HEK293 (cell line): Measurements from ENCODE around the gene AFG3L2.

Experiments
- CTCF ChIA-PET: fragments of 350-600 bp; formaldehyde crosslinking; extraction: SDS; loops from one replicate; lab custom pipeline; 2021; ENCODE audit warnings: antibody characterized with exemption; lab: Yijun Ruan, JAX
- POLR2A ChIA-PET: fragments of 300-600 bp; formaldehyde crosslinking; extraction: SDS; loops from one replicate; lab custom pipeline; 2020; ENCODE audit warnings: antibody characterized with exemption, inconsistent platforms; lab: Yijun Ruan, JAX
- H3K27ac ChIP-seq: fragments of 200-500 bp; sonication (Bioruptor generic); 2 replicates; pipeline ENCODE4 v1.5.1; 2014; ENCODE audit warnings: low read depth, low read length, control low read depth, inconsistent platforms; ENCODE audit errors: extremely low read depth
- H3K36me3 ChIP-seq, 2 experiments: fragments of 200-500 bp in 1 of 2; sonication (Bioruptor generic) in 1 of 2; 1 replicate in 1 of 2; 2 replicates in 1 of 2; pipeline ENCODE4 v1.5.1; 2014 to 2017; ENCODE audit warnings: inconsistent platforms in 2 of 2, low read length in 2 of 2; ENCODE audit not compliant: control insufficient read depth in 2 of 2, insufficient read depth in 1 of 2
- H3K4me1 ChIP-seq: fragments of 200-500 bp; sonication (Bioruptor generic); 2 replicates; pipeline ENCODE4 v1.5.1; 2014; ENCODE audit warnings: mild to moderate bottlenecking, low read length, inconsistent platforms; ENCODE audit not compliant: control insufficient read depth, insufficient read depth
- H3K4me3 ChIP-seq: 2 replicates; pipeline ENCODE4 v1.5.1; 2011; ENCODE audit warnings: low read depth, mild to moderate bottlenecking, control low read depth, low read length, moderate library complexity
- H3K9me3 ChIP-seq: fragments of 200-500 bp; sonication (Bioruptor generic); 2 replicates; pipeline ENCODE4 v1.5.1; 2014; ENCODE audit warnings: low read depth, low read length, inconsistent platforms; ENCODE audit not compliant: control insufficient read depth, insufficient read depth
- GLI4 ChIP-seq: fragments of 450-650 bp; formaldehyde crosslinking; IDR thresholded peaks from 2 replicates; pipeline ENCODE4 v1.5.1; 2016; ENCODE audit warnings: missing biosample characterization, missing genetic modification characterization
- GLIS1 ChIP-seq: fragments of 450-650 bp; formaldehyde crosslinking; IDR thresholded peaks from 2 replicates; pipeline ENCODE4 v1.5.1; 2016; ENCODE audit warnings: missing biosample characterization, missing genetic modification characterization
- KLF8 ChIP-seq: fragments of 450-650 bp; formaldehyde crosslinking; IDR thresholded peaks from 2 replicates; pipeline ENCODE4 v1.5.1; 2016; ENCODE audit warnings: missing biosample characterization, missing genetic modification characterization
- ZIC2 ChIP-seq: fragments of 450-650 bp; formaldehyde crosslinking; IDR thresholded peaks from 2 replicates; pipeline ENCODE4 v1.5.1; 2016; ENCODE audit warnings: missing biosample characterization, missing genetic modification characterization
- ZNF157 ChIP-seq: fragments of 450-650 bp; formaldehyde crosslinking; IDR thresholded peaks from 2 replicates; pipeline ENCODE4 v1.5.1; 2016; ENCODE audit warnings: missing biosample characterization, missing genetic modification characterization
- ZNF202 ChIP-seq: fragments of 450-650 bp; formaldehyde crosslinking; IDR thresholded peaks from 2 replicates; pipeline ENCODE4 v1.5.1; 2016; ENCODE audit warnings: missing biosample characterization, missing genetic modification characterization, borderline replicate concordance
- ZNF302 ChIP-seq: fragments of 450-650 bp; formaldehyde crosslinking; IDR thresholded peaks from 2 replicates; pipeline ENCODE4 v1.5.1; 2016; ENCODE audit warnings: missing biosample characterization, missing genetic modification characterization, low read depth
- ZNF366 ChIP-seq: fragments of 450-650 bp; formaldehyde crosslinking; conservative IDR thresholded peaks from 2 replicates; pipeline ENCODE4 v1.5.1; 2016; ENCODE audit warnings: missing biosample characterization, missing genetic modification characterization
- ZNF776 ChIP-seq: fragments of 450-650 bp; formaldehyde crosslinking; IDR thresholded peaks from 2 replicates; pipeline ENCODE4 v1.5.0; 2017; ENCODE audit warnings: missing biosample characterization, missing genetic modification characterization, borderline replicate concordance
- ZNF791 ChIP-seq: fragments of 450-650 bp; formaldehyde crosslinking; IDR thresholded peaks from 2 replicates; pipeline ENCODE4 v1.5.1; 2016; ENCODE audit warnings: missing biosample characterization, missing genetic modification characterization
- ZNF837 ChIP-seq: fragments of 450-650 bp; formaldehyde crosslinking; IDR thresholded peaks from 2 replicates; pipeline ENCODE4 v1.5.1; 2016; ENCODE audit warnings: missing biosample characterization, missing genetic modification characterization
- TF ChIP-seq, protein P1 (sequence below): fragments of 450-650 bp; formaldehyde crosslinking; IDR thresholded peaks from 2 replicates; pipeline ENCODE4 v1.5.1; 2016; ENCODE audit warnings: missing biosample characterization, missing genetic modification characterization
- TF ChIP-seq, protein P2 (sequence below): fragments of 450-650 bp; formaldehyde crosslinking; IDR thresholded peaks from 2 replicates; pipeline ENCODE4 v1.5.1; 2016; ENCODE audit warnings: missing biosample characterization, missing genetic modification characterization
- TF ChIP-seq, protein P3 (sequence below): fragments of 450-650 bp; formaldehyde crosslinking; IDR thresholded peaks from 2 replicates; pipeline ENCODE4 v1.5.1; 2017; ENCODE audit warnings: missing biosample characterization, missing genetic modification characterization
- TF ChIP-seq, protein P4 (sequence below): fragments of 450-650 bp; formaldehyde crosslinking; IDR thresholded peaks from 2 replicates; pipeline ENCODE4 v1.5.1; 2017; ENCODE audit warnings: missing biosample characterization, missing genetic modification characterization
- TF ChIP-seq, protein P5 (sequence below): fragments of 450-650 bp; formaldehyde crosslinking; IDR thresholded peaks from 2 replicates; pipeline ENCODE4 v1.5.1; 2016; ENCODE audit warnings: missing biosample characterization, missing genetic modification characterization
- TF ChIP-seq, protein P6 (sequence below): fragments of 450-650 bp; IDR thresholded peaks from 2 replicates; pipeline ENCODE4 v1.5.1; 2018; ENCODE audit warnings: missing biosample characterization, missing genetic modification characterization

Gene AFG3L2

DNA sequence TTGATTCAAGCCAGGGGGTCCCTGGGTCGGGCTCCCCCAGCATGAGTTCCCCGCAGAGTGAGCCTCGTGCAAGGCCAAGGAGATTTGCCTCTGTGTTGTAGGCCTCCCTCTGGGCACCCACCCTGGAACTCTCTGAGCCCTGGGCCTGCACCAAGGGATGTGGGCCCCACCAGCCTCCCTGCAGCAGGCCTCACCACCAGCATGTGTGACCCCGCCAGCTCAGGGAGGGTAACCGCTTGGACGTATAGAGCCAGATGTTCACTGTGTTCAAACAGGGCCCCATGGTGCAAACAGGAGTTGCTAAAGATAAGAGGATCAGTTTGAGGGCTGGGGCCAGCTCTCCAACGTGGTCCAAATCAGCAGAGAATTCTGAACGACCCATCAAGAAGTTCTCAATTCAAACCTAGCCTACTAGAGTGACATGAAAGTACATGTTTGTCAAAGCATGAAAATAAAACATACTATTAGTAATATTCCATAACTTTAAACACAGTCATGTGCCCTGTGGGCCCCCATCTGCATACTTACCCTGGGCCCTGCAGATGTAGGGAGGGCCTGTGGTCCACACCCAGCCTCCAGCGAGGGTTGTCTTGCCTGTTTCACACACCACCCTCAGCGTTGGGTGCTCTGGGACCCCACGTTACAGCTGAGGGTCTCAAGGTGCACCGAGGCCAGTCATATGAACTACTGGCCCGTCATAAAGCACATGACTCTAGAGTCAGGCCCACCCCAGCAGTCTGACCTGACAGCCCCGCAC lies 74.5 kb downstream of the AFG3L2 start:
- H3K36me3 ChIP-seq = no peaks in the 10 kb centered on the region
- ChIA-PET CTCF (interaction anchor here (0.6 to 1.5 kb wide), 2 partner anchors 23 to 31 kb away, joined by 3 to 5 read pairs; no protein-coding TSS in a partner anchor), POLR2A (no interaction called here)
- no peak overlapping the region for H3K4me3 ChIP-seq
- H3K4me1 ChIP-seq = no peaks in the 10 kb centered on the region
- H3K27ac ChIP-seq = no peak overlapping the region
- TF ChIP-seq GLIS1 (tag by site-specific recombination) = peak; percentile 44; the same call in 1 of the 2 replicates
- TF ChIP-seq ZIC2 (tag by site-specific recombination) = peak; percentile 66
- TF ChIP-seq, protein P1, sequence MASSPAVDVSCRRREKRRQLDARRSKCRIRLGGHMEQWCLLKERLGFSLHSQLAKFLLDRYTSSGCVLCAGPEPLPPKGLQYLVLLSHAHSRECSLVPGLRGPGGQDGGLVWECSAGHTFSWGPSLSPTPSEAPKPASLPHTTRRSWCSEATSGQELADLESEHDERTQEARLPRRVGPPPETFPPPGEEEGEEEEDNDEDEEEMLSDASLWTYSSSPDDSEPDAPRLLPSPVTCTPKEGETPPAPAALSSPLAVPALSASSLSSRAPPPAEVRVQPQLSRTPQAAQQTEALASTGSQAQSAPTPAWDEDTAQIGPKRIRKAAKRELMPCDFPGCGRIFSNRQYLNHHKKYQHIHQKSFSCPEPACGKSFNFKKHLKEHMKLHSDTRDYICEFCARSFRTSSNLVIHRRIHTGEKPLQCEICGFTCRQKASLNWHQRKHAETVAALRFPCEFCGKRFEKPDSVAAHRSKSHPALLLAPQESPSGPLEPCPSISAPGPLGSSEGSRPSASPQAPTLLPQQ (tag by site-specific recombination) = peak; percentile 54; the same call in 1 of the 2 replicates
- TF ChIP-seq, protein P2, sequence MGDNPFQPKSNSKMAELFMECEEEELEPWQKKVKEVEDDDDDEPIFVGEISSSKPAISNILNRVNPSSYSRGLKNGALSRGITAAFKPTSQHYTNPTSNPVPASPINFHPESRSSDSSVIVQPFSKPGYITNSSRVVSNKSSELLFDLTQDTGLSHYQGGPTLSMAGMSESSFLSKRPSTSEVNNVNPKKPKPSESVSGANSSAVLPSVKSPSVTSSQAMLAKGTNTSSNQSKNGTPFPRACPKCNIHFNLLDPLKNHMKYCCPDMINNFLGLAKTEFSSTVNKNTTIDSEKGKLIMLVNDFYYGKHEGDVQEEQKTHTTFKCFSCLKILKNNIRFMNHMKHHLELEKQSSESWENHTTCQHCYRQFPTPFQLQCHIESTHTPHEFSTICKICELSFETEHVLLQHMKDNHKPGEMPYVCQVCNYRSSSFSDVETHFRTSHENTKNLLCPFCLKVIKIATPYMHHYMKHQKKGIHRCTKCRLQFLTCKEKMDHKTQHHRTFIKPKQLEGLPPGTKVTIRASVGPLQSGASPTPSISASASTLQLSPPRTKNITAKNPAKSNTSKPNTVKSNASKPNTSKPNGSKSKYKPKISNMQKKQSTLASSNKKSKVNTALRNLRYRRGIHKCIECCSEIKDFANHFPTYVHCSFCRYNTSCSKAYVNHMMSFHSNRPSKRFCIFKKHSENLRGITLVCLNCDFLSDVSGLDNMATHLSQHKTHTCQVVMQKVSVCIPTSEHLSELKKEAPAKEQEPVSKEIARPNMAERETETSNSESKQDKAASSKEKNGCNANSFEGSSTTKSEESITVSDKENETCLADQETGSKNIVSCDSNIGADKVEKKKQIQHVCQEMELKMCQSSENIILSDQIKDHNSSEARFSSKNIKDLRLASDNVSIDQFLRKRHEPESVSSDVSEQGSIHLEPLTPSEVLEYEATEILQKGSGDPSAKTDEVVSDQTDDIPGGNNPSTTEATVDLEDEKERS (tag by site-specific recombination) = no peak
- TF ChIP-seq, all 188 proteins: peak for 3
- H3K9me3 ChIP-seq = no peaks in the 10 kb centered on the region

DNA sequence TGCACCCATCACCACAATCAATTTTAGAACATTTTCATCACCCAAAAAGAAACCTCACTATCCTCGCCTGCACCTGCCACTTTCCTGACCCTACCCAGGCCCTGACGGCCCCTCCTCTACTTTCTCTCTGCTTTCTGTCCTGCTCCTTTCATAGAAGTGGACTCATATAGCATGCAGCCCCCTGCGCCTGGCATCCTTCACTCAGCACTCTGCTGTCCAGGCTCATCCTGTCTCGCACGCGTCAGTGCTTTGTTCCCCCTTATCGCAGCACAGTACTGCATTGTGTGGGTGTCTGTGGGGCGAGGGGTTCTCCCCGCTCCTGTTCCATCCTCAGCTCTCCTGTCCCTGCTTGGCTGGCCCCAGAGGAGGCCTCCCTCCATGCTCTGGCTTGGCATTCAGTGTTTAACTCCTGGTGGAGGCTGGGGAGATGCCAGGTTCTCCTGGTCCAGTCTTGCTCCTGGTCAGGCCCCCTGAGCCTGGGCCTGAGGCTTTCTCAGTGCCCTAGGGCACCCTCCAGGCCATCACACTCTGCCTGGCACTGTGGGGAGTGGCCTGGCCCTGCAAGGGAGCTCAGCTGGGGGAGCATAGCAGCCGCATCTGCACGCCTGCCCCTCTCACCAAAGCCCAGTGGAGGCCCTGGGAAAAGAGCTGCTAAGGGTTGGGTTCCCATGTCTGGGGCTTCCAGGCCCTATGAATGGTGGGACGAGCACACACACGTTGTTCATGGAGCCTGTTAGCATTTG lies 75.6 kb downstream of the AFG3L2 start:
- ChIA-PET POLR2A (interaction anchor here (1.0 kb wide), 1 partner anchor 30 kb away, joined by 4 read pairs; no protein-coding TSS in a partner anchor), CTCF (interaction anchor here (0.7 to 1.5 kb wide), 2 partner anchors 27 to 29 kb away, joined by 4 to 5 read pairs; no protein-coding TSS in a partner anchor)
- H3K9me3 ChIP-seq = no peaks in the 10 kb centered on the region
- H3K27ac ChIP-seq = no peak overlapping the region
- no peak overlapping the region for H3K4me3 ChIP-seq
- TF ChIP-seq ZNF776 = no peak
- no peaks in the 10 kb centered on the region for H3K4me1 ChIP-seq
- H3K36me3 ChIP-seq = no peaks in the 10 kb centered on the region

DNA sequence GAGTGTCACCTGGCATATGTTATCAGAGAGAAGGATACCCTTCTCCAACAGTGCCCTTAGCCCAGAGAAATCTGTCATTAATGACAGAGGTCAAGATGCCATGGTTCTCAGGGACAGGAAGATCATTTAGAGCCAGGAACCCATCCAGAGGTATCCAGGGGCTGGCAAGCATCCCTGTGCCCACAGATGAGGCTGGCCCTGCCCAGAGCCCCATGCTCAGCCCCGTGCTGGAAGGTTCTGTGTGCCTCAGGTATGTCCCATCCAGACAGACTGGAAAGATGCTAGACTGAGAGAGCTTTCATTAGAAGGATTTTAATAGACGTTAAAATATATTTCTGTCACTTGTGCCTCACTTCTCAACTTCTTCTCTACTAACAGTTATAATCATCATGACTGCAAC lies 77.2 kb downstream of the AFG3L2 start:
- Histone ChIP-seq H3K36me3 (no peaks in the 10 kb centered on the region), H3K9me3 (no peaks in the 10 kb centered on the region), H3K27ac (no peak overlapping the region), H3K4me3 (no peak overlapping the region), H3K4me1 (no peaks in the 10 kb centered on the region)
- POLR2A ChIA-PET = interaction anchor here (1.3 kb wide), 1 partner anchor 9 kb away, joined by 6 read pairs; no protein-coding TSS in a partner anchor
- CTCF ChIA-PET = interaction anchor here (0.7 to 1.5 kb wide), 2 partner anchors 21 to 559 kb away, joined by 3 read pairs; no protein-coding TSS in a partner anchor
- TF ChIP-seq, protein P3, sequence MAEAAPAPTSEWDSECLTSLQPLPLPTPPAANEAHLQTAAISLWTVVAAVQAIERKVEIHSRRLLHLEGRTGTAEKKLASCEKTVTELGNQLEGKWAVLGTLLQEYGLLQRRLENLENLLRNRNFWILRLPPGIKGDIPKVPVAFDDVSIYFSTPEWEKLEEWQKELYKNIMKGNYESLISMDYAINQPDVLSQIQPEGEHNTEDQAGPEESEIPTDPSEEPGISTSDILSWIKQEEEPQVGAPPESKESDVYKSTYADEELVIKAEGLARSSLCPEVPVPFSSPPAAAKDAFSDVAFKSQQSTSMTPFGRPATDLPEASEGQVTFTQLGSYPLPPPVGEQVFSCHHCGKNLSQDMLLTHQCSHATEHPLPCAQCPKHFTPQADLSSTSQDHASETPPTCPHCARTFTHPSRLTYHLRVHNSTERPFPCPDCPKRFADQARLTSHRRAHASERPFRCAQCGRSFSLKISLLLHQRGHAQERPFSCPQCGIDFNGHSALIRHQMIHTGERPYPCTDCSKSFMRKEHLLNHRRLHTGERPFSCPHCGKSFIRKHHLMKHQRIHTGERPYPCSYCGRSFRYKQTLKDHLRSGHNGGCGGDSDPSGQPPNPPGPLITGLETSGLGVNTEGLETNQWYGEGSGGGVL = no peak
- TF ChIP-seq ZNF302 (no peak), ZNF157 (tag by site-specific recombination) (no peak), KLF8 (no peak), GLI4 (tag by site-specific recombination) (no peak), ZNF791 (tag by site-specific recombination) (no peak), ZNF202 (tag by site-specific recombination) (no peak), ZNF837 (tag by site-specific recombination) (no peak), ZNF366 (no peak)
- TF ChIP-seq, protein P4, sequence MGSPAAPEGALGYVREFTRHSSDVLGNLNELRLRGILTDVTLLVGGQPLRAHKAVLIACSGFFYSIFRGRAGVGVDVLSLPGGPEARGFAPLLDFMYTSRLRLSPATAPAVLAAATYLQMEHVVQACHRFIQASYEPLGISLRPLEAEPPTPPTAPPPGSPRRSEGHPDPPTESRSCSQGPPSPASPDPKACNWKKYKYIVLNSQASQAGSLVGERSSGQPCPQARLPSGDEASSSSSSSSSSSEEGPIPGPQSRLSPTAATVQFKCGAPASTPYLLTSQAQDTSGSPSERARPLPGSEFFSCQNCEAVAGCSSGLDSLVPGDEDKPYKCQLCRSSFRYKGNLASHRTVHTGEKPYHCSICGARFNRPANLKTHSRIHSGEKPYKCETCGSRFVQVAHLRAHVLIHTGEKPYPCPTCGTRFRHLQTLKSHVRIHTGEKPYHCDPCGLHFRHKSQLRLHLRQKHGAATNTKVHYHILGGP (tag by site-specific recombination) = no peak
- TF ChIP-seq, protein P5, sequence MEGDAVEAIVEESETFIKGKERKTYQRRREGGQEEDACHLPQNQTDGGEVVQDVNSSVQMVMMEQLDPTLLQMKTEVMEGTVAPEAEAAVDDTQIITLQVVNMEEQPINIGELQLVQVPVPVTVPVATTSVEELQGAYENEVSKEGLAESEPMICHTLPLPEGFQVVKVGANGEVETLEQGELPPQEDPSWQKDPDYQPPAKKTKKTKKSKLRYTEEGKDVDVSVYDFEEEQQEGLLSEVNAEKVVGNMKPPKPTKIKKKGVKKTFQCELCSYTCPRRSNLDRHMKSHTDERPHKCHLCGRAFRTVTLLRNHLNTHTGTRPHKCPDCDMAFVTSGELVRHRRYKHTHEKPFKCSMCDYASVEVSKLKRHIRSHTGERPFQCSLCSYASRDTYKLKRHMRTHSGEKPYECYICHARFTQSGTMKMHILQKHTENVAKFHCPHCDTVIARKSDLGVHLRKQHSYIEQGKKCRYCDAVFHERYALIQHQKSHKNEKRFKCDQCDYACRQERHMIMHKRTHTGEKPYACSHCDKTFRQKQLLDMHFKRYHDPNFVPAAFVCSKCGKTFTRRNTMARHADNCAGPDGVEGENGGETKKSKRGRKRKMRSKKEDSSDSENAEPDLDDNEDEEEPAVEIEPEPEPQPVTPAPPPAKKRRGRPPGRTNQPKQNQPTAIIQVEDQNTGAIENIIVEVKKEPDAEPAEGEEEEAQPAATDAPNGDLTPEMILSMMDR = no peak
- TF ChIP-seq, protein P6, sequence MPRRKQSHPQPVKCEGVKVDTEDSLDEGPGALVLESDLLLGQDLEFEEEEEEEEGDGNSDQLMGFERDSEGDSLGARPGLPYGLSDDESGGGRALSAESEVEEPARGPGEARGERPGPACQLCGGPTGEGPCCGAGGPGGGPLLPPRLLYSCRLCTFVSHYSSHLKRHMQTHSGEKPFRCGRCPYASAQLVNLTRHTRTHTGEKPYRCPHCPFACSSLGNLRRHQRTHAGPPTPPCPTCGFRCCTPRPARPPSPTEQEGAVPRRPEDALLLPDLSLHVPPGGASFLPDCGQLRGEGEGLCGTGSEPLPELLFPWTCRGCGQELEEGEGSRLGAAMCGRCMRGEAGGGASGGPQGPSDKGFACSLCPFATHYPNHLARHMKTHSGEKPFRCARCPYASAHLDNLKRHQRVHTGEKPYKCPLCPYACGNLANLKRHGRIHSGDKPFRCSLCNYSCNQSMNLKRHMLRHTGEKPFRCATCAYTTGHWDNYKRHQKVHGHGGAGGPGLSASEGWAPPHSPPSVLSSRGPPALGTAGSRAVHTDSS (tag by site-specific recombination) = no peak
